Activated CD4-positive, alpha-beta T cell treated with anti-CD3 and anti-CD28 coated beads, Interleukin-2, amount 50 U/mL, for 4 hours (primary cell): ENCODE measurements around the gene ESCO1.
"Not testable (repeated sequence)": the region's sequence is repeated elsewhere in the genome, so short reads cannot be mapped to it uniquely, and the experiment has no call there.

Source experiments
- DNase-seq, 2 experiments: peaks; one replicate each; pipeline ENCODE4 v3.0.0-alpha.2; 2020

ESCO1 gene

DNA sequence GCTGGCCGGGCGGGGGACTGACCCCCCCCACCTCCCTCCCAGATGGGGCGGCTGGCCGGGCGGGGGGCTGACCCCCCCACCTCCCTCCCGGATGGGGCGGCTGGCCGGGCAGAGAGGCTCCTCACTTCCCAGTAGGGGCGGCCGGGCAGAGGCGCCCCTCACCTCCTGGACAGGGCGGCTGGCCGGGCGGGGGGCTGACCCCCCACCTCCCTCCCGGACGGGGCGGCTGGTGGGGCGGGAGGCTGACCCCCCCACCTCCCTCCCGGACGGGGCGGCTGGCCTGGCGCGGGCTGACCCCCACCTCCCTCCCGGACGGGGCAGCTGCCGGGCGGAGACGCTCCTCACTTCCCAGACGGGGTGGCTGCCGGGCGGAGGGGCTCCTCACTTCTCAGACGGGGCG is 8.1 kb downstream of the ESCO1 start:
- DNase-seq, result not testable (repeated sequence)

DNA sequence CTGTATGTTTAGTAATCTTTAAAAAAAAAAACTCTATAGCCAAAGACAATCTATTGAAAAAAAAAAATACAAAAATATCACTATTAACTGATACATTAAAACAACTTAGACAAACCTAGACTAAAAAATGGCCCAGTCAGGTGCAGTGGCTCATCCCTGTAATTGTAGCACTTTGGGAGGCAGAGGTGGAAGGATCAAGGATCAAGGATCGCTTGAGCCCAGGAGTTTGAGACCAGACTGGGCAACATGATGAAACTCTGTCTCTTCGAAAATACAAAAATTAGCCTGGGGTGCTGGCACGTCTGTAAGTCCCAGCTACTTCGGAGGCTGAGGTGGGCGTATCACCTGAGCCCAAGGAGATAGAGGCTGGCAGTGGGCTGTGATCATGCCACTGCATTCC is 16.1 kb downstream of the ESCO1 start:
- DNase-seq, result no peak

GRCh38 chr18:21575656-21576055 is 24.8 kb downstream of the ESCO1 start:
- DNase-seq, result no peak

DNA sequence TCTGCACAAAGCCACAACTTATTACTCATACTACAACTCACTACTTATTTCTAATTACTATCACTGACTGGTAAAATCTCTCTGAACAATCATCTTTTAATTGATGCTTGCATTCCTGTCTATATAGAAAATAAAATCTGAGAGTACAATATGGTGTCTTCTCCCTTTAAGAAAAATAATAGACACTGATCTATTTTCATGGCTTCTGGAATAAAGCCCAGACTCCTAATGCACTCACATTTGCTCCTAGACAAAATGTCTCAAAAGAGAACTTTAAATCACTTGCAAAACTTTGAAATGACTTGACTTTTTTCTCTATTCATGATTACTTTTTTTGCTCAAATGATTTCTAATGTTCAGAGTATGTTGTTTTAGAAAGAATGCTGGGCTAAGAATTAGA is 28.7 kb downstream of the ESCO1 start:
- DNase-seq, result no peak

DNA sequence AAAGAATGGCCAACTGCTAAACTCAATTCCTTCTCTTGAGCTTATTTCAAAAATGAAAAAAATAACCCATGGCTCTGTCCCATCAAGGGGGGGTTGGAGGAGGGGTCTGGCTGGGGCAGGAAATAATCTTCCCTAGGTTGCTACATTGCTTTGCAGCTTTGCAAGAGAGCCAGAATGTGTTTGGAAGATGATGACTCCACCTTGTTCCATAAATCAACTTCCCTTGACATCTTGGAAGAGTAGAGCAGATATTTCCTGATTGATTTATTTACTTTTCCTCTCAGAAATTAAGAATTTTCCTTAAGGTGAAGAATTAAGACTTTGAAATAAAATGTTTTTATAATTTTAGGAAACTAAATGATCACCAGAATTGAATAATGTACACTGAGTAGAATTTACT is 41.3 kb downstream of the ESCO1 start:
- no peak for DNase-seq

DNA sequence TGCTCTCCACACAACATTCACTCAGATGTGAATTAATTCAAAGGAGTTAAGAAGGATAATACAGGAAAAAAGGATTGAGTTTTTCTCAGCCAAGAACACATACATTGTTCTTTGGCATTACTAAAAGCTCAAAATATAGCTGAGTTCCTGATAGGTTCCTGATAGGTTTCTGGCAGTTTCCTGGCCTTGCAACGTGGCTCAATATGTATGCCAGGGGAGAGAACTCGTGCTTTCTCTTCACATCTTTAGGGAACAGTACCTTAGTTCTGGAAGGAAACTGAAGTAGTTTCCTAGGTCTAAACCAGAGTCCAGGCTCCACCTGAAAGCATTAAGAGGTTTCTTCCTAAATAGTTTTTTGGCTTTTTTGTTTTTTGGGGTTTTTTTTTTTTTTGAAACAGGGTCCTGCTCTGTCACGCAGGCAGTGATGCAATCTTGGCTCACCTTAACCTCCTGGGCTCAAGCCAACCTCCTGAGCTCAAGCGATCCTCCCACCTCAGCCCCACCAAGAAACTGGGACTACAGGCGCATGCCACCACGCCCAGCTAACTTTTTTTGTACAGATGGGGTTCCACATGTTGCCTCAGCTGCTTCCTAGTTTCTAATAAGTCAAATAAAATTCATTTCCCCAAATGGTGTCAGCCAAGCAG is 42.8 kb downstream of the ESCO1 start:
- DNase-seq, result no peak

- no peak for DNase-seq
Measured at GRCh38 chr18:21550510-21550970, 50.0 kb downstream of the ESCO1 start.

DNA sequence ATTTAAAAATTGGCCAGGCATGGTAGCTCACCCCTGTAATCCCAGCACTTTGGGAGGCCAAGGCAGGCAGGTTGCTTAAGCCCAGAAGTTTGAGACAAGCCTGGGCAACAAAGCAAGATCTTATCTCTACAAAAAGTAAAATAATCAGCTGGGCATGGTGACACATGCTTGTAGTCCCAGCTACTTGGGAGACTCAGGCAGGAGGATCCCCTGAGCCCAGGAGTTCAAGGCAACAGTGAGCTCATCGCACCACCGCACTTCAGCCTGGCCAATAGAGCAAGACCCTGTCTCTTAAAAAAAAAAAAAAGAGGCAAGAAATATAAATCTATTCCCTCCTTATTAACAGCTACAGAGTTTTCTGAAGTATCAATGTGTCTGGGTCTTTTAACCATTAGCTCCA is 51.9 kb downstream of the ESCO1 start:
- DNase-seq, result no peak

GRCh38 chr18:21546423-21546822 is 54.1 kb downstream of the ESCO1 start:
- no peak for DNase-seq

DNA sequence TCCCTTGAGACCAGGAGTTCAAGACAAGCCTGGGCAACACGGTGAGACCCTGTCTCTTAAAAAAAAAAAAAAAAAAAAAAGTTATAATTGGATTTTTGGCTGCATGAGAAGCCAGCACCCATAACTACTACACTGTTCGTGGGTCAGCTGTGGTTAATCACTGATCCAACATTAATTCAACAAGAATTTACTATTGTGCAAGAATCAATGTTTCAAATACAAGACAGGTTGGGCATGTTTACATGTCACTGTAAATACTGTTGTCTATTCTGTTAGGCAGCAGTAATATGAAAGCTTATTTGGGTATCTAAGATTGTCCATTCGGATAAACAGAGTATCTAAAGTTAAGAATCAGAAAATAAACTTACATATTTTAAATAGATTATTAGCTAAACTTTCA is 62.3 kb downstream of the ESCO1 start:
- DNase-seq, result no peak

DNA sequence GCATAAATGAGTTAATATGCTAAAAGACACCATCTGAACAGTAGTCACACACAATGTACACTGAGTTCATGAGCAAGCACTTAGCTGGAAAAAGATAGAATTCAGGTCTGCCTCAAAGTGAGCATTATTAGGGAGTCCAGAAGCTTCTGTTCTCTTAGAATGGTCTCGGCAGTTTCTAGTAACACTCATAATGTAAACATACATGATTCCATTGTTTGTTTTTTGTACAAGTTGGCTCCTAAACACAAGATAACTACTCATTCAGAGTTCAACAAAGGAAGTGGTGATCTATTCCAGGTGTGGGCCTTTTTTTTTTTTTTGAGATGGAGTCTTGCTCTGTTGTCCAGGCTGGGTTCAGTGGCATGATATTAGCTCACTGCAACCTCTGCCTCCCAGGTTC is 66.2 kb downstream of the ESCO1 start:
- no peak for DNase-seq

DNA sequence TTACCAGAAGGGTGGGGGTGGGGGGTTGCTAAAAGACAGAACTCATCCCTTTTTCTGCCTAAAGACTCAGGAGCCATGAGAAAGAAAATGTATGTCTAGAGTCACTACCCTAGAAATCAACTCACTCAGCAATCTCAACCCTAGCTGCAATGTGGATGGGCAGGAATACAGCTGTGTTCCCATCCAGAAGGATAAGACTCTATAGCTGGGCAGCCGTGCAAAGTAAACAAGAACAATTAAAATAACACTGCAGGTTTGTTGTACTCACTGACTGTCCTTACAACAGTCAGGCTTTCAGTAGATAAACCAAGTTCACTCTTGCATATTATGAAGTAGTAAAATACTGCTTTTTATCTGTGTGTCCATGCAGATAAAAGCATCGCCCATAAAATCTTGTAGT is 74.0 kb downstream of the ESCO1 start:
- no peak for DNase-seq

DNA sequence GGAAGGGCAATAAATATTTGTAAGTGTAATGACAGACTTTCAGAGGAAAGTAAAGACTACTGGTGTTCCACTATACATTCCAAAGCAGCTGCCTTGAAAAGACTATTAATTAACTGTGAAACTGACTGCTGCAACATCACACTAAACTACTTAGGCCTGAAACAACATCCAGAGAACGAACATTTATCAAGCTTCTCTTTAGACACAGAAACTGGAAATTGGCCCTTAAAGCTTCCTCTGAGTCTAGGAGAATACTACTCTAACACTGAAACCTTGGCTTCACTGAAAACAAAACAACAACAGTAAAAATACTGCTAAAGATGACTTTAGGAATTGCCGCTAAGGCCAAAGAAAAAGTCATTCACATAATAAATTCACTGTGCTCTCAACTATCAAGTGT is 74.6 kb downstream of the ESCO1 start:
- DNase-seq, result no peak

DNA sequence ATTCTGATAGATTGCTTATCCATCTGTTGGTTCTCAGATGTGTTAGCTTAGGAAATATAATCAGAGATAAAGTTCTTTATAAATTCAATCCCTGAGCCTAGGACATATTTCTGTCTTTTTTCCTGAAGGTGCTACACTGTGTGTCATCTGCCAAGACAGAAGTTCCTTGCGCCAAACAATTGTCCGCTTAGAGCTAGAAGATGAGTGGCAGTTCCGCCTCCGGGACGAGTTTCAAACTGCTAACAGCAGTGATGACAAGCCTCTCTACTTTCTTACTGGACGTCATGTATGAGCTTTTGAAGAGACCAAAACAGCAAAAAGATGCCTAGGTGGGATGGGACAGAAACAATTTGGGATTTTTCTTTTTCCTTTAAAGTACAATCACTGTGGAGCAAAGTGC is 78.0 kb downstream of the ESCO1 start:
- DNase-seq, result no peak

DNA sequence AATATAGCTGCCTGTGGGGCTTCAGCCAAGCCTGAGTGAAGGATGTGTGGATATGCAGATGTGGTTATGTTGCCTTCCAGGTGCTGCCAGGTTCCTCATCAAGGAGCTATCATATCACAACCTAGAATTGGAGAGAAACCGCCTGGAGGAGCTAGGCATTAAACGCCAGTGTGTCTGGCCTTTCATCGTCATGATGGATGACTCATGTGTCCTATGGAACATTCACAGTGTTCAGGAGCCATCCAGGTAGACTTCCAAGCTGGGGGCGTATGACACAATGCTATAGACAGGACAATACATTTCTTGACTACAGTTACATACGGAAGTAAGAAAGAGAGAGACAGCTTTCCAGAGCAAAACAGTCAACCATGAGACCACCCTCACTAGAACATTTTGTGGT is 86.8 kb downstream of the ESCO1 start:
- no peak for DNase-seq

- DNase-seq, result no peak
Measured at GRCh38 chr18:21513292-21513691, 87.2 kb downstream of the ESCO1 start.

DNA sequence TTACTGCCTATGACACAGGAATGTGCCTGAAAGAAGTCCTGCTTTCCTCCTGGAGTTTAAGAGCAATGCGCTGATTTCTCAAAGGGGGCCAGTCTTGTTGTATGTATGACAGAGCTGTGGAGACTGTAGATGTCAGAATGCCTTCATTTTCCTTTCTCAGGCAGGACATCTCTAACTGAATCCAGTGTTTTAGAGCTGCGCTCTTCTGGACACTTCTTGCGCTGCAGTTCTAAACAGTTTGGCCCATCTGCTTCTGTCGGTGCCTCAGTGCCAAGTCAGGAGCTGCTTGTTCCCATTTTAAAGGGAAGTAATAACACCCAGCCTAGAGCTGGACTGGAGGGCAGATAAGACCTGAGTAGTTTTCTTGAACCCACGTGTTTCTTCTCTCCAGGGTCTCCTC is 91.4 kb downstream of the ESCO1 start:
- DNase-seq, result no peak

- DNase-seq, result no peak
Measured at GRCh38 chr18:21507913-21508701, 92.4 kb downstream of the ESCO1 start.

DNA sequence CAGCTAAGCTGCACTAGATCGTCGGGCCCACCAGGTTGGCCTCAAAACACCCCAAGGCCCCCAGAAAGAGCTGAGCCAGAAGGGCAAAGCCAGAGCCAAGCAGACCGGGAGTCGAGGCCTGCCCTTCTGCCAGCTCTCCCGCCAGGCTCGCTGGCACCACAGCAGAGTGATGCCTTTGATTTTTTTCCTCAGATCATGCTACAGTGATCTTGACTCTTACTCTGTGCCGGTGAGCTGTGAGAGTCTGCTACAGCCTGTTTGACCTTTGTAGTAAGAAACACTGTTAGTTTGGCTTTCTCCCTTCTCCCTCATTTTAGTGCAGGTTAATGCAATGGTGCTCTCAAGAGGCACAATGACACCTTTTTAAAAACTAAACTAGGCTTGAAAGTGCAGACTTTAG is 97.8 kb downstream of the ESCO1 start:
- no peak for DNase-seq

DNA sequence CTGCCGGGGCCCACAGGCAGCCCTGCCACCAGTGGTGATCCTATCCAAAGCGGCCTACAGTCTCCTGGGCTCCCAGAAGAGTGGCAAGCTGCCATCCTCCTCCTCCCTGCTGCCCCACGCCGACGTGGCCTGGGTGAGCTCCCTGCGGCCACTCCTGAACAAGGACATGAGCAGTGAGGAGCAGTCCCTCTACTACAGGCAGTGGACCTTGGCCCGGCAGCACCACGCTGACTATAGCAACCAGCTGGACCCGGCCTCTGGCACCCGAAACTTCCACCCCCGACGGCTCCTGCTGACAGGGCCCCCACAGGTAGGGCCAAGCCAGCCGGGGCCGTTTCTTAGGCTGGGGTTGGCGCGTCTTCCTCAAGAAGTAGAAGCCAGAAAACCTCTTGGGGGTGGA is 100.5 kb downstream of the ESCO1 start:
- DNase-seq, result no peak

DNA sequence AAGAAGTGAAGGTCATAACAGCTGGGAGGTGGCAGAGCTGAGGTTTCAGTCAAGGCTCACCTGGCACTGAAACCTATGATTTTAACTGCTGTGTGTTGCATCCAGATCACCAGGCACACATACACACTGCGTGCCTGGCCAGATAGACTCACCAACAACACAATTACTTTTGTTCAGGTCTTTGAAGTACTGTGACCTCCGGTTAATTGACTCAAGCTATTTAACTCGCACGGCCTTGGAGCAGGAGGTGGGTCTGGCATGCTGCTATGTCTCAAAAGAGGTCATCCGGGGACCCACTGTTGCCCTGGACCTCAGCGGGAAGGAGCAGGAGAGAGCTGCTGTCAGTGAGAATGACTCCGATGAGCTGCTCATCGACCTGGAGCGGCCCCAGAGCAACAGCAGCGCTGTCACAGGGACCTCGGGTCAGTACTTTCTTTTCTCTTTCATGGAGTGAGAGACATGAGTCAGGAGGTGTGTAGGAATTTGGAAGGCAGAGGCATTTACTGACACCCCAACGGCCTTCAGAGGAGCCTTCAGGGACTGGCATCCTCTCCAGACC is 104.1 kb downstream of the ESCO1 start:
- no peak for DNase-seq

- DNase-seq, result no peak
Measured at GRCh38 chr18:21490748-21491147, 109.8 kb downstream of the ESCO1 start.

GRCh38 chr18:21489919-21490495 is 110.5 kb downstream of the ESCO1 start:
- no peak for DNase-seq

DNA sequence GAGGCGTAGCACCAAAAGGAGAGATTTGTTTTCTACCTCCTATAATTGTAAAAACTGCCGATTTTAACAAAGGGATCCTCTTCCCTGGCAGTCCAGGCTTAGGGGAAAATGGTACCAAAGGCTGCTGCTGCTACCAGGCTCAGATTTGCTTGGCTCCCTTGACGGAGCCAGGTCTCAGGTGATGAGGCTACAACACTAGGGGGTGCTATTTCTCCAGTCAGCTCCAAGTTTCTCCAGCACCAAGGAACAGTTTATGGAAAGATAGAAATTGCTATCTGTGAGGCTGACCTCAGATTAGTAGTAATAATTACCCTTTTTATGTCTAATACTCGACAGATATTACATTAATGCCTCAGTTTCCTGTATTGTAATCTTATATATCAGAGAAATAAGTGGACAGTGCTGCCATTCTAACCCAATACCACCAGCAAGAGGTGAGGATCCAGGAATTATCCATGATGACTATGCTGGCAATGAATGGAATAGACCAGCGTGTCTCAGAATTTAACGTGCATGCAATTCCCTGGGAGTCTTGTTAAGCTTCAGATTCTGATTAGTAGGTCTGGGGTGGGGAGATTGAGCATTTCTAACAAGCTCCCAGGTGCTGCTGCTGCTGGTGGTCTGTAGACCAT is 111.3 kb downstream of the ESCO1 start:
- no peak for DNase-seq
